Left kidney (tissue), 2 donors: ENCODE results near the gene PCP2. TPM values are rescaled to one million over a fixed set of nuclear protein-coding genes. Genes with fewer than 3 reads are reported as not detected.

ENCODE experiments used
- DNase-seq: peaks from one replicate; pipeline ENCODE4 v3.0.0-alpha.2; 2013
- polyA plus RNA-seq: library from polyadenylated mRNA; unstranded; fragments of 120-200 nt; gene quantifications from one replicate; pipeline ENCODE4 v1.2.1, GENCODE V29; 2013; ENCODE audit not compliant: insufficient read length

Gene PCP2
- polyA plus RNA-seq, 1 donor, result 0.80 TPM

DNA sequence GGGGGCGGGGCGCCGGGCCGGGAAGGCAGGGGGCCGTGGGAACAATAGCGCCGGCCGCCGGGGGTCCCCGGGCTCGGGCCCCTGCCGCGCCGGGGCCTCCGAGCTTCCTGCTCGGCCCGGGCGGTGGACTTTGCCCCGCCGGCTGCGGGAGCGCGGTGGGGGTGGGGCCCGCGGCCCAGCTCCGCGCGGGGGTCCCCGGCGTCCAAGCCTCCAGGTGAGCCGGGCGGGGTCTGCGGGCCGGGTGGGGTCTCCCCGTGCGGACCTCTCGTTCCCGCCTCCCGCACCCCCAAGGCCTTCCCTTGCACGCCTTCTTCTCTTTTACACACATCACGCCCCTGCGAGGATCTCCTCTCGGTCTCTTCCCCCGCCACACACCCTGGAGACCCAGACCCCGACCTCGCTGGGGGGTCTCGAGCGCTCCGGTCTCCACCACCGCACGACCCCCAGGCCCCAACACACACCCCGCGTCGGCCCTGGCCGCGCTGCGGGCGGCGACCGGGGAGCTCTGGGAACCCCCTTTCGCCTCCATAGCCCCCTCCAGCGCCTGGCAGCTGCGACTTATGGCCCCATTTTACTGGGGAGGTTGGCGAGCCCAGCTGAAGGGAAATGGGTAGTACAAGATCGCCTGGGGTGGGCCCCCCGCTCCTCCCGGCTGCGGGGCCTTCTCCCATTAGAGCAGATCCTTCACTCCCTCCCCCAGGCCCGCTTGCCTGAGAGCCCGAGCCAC is 37.1 kb downstream of the PCP2 start:
- no peak for DNase-seq

DNA sequence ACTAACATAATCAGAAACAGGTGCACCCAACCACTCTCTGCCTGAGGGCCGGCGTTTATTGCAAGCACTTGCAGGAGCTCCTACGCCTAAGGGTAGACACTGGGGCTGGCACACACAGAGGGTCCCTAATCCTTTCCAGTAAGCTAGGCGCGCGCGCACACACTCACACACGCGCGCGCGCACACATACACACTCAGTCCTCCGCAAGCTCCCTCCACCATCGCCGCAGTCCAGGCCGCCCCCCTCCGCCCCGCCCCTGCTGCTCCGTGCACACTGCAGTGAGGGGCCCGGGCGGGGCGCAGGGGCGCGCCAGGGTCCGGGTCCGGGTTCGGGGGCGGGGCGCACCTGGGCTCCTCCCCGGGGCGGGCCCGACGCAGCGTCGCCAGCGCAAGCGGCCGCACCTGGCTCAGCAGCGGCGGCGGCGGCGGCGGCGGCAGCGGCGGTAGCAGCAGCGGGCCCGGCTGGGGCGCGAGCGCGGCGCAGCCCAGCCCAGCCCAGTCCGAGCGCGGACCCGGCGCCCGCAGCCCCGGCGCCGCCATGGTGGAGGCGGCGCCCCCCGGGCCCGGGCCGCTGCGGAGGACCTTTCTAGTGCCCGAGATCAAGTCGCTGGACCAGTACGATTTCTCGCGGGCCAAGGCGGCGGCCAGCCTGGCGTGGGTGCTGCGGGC is 37.9 kb downstream of the PCP2 start, which contains the start of gene CAMSAP3:
CAMSAP3 (plus strand) TSS at position 398 of the 668 bp plus-strand sequence; CDS start at position 538, 140 bp downstream.
- DNase-seq, result peak; percentile 61

DNA sequence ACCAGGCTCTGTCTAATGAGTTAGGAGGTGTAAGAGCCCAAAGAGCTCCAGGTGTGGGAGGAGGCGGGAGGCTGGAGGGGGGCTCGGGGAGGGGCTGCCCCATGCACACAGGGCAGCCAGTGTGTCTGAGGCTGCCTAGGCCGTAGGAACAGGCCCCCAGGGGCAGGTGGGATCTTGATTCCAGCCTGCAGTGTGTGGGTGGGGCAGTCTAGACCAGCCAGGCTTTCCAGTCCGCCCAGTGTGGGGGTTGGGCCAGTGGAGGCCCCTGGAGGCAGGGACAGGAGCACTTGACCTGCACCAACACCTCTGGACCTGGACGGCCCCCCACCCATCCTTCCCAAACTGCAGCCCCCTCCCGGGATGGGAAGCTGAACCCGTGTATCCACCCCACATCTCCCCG is 43.3 kb downstream of the PCP2 start:
- DNase-seq, result no peak

DNA sequence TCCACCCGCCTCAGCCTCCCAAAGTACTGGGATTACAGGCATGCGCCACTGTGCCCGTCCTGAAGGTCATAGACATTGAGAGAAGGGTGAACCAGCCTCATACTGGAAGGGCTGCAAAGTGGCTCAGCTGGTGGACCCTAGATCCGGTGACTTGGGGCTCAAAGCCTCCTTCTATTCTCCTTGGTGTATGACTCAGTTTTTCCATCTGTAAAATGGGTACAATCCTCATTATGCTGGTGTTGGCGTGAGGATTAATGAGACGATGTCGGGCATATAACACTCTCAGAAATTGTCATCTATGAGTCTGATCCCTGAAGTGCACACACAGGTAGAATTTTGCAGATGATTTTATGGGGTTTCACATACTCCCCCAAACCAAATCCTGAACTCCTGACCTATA is 43.7 kb downstream of the PCP2 start:
- no peak for DNase-seq

DNA sequence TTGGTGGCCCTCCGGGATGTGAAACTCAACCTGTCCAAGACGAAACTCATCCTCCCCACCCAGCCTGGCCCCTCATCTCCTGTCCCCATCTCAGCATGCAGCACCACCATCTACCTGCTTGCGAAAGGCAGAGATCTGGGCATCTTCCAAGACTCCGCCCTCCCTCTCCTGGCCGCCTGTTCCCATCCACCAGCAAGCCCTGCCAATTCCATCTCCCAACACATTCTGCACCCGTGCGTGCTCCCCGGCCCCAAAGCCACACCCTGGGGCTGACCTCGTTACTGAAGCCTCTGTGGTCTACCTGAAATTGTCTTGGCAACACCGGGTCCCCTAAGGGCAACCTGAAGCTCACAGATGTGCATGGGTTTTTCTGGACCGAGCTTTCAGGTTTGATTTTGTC is 51.1 kb downstream of the PCP2 start:
- DNase-seq, result no peak

Other genes with a start within 250 kb of the PCP2 start
- gene PEX11G, start 144.7 kb downstream of the PCP2 start, polyA plus RNA-seq, result 4.3 TPM
- gene ZNF358, start 117.6 kb downstream of the PCP2 start, polyA plus RNA-seq, result 34.6 TPM
- gene MCOLN1, start 111.1 kb downstream of the PCP2 start, polyA plus RNA-seq, result 17.0 TPM
- gene PNPLA6, start 98.0 kb downstream of the PCP2 start, polyA plus RNA-seq, result 35.1 TPM
- gene CAMSAP3, start 37.9 kb downstream of the PCP2 start, polyA plus RNA-seq, result 18.9 TPM
- gene XAB2, start 4.2 kb downstream of the PCP2 start, polyA plus RNA-seq, result 29.4 TPM
- gene PET100, start 3.9 kb downstream of the PCP2 start, polyA plus RNA-seq, result 114 TPM
- 74.5 TPM for gene STXBP2, start 3.4 kb upstream of the PCP2 start, polyA plus RNA-seq
- gene RETN, start 35.3 kb upstream of the PCP2 start, polyA plus RNA-seq, result 0.40 TPM
- not detected for gene MCEMP1, start 43.4 kb upstream of the PCP2 start, polyA plus RNA-seq
- 34.1 TPM for gene TRAPPC5, start 47.1 kb upstream of the PCP2 start, polyA plus RNA-seq
- not detected for gene FCER2, start 68.4 kb upstream of the PCP2 start, polyA plus RNA-seq
- gene CLEC4G, start 98.4 kb upstream of the PCP2 start, polyA plus RNA-seq, result not detected
- gene CD209, start 113.8 kb upstream of the PCP2 start, polyA plus RNA-seq, result 1.4 TPM
- 1.8 TPM for gene CLEC4M, start 129.5 kb upstream of the PCP2 start, polyA plus RNA-seq
- 16.5 TPM for gene EVI5L, start 196.5 kb upstream of the PCP2 start, polyA plus RNA-seq
- gene PRR36, start 240.7 kb upstream of the PCP2 start, polyA plus RNA-seq, result 5.9 TPM